ENCODE data around the gene KLHL22. TPM values are rescaled to one million over a fixed set of nuclear protein-coding genes. Genes with fewer than 3 reads are reported as not detected.

Gene KLHL22
- polyA plus RNA-seq, 1 experiment = 30.2 TPM

DNA sequence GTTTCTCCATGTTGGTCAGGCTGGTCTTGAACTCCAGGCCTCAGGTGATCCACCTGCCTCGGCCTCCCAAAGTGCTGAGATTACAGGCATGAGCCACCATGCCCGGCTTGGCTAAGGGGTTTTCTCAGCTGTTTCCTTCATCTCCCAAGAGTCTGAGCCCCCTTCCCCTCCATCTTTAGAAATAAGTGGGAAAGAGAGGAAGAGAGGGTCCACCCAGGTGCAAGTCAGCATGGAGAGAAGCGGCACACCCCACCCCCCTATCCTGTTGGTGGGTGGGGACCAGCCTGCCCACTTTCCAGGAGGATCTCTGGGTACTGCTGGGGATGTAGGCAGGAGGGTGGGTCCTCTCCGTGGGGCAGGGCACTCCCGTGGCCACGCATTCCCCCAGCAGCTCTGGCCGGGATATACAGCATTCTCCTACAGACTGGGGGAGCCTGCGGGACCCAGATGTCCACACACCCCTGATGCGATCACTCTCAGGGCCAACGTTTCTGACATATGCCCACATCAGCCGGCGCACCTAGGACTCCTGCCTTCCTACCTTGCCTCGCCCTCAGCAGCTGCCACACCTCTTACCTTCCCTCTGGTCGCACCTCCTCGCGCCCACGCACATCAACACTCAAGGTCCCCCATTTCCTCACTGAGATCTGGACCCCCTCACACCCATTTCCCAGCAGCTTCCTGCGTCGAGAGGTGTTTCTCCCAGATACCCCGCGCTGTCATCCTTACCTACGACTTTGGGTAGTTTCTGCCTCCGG lies 66.9 kb downstream of the KLHL22 start:
- Histone ChIP-seq H3K4me3 (ENCODE audit: low read depth, low read length) (no peak overlapping the region), H3K27ac (ENCODE audit: low read depth, low read length) (no peak overlapping the region), H3K9me3 (ENCODE audit: control insufficient read depth, insufficient read depth, low read length) (peaks cover 5% of the 10 kb centered on the region; the same call in 1 of the 2 replicates), H3K27me3 (ENCODE audit: control insufficient read depth, insufficient read depth, low read length) (no peaks in the 10 kb centered on the region)
- TF ChIP-seq, protein P1, sequence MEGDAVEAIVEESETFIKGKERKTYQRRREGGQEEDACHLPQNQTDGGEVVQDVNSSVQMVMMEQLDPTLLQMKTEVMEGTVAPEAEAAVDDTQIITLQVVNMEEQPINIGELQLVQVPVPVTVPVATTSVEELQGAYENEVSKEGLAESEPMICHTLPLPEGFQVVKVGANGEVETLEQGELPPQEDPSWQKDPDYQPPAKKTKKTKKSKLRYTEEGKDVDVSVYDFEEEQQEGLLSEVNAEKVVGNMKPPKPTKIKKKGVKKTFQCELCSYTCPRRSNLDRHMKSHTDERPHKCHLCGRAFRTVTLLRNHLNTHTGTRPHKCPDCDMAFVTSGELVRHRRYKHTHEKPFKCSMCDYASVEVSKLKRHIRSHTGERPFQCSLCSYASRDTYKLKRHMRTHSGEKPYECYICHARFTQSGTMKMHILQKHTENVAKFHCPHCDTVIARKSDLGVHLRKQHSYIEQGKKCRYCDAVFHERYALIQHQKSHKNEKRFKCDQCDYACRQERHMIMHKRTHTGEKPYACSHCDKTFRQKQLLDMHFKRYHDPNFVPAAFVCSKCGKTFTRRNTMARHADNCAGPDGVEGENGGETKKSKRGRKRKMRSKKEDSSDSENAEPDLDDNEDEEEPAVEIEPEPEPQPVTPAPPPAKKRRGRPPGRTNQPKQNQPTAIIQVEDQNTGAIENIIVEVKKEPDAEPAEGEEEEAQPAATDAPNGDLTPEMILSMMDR (IDR thresholded peaks at IDR 0.05; ENCODE audit: low read depth, low read length) = no peak
- ChIA-PET CTCF (interaction anchor here (0.6 to 4.3 kb wide), 2 partner anchors 10 to 15 kb away, joined by 3 to 35 read pairs; no protein-coding TSS in a partner anchor), POLR2A (interaction anchor here (0.6 kb wide), 1 partner anchor 15 kb away, joined by 3 read pairs; no protein-coding TSS in a partner anchor)
- DNase-seq (ENCODE audit: low read depth, low spot score) = no peak

DNA sequence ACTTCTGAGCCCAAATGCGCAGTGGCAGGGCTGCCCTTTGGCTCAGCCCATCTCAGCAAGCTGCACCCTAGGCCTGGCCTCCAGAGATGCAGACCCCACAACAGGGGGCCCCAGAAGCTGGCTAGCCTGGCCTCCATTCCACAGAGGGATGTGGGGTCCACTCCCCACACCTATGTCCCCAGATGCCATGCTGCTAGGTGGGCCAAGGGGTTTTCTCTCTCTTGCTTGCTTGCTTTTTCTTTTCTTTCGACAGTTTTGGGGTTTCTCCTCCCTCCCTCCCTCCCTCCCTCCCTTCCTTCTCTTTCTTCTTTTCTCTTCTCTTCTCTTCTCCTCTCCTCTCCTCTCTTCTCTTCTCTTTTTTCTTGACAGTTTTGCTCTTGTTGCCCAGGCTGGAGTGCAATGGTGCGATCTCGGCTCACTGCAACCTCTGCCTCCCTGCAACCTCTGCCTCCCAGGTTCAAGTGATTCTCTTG lies 67.6 kb downstream of the KLHL22 start:
- Histone ChIP-seq H3K9me3 (ENCODE audit: control insufficient read depth, insufficient read depth, low read length) (peaks cover 5% of the 10 kb centered on the region; the same call in 1 of the 2 replicates), H3K27ac (ENCODE audit: low read depth, low read length) (no peak overlapping the region), H3K27me3 (ENCODE audit: control insufficient read depth, insufficient read depth, low read length) (no peaks in the 10 kb centered on the region), H3K4me3 (ENCODE audit: low read depth, low read length) (no peak overlapping the region)
- DNase-seq (ENCODE audit: low read depth, low spot score) = no peak
- POLR2A ChIA-PET = interaction anchor here (0.6 kb wide), 2 partner anchors 15 to 97 kb away, joined by 3 to 7 read pairs; no protein-coding TSS in a partner anchor
- CTCF ChIA-PET = interaction anchor here (0.6 to 4.3 kb wide), 2 partner anchors 10 to 14 kb away, joined by 3 to 35 read pairs; no protein-coding TSS in a partner anchor
- TF ChIP-seq, protein P1 (IDR thresholded peaks at IDR 0.05; ENCODE audit: low read depth, low read length) = no peak

DNA sequence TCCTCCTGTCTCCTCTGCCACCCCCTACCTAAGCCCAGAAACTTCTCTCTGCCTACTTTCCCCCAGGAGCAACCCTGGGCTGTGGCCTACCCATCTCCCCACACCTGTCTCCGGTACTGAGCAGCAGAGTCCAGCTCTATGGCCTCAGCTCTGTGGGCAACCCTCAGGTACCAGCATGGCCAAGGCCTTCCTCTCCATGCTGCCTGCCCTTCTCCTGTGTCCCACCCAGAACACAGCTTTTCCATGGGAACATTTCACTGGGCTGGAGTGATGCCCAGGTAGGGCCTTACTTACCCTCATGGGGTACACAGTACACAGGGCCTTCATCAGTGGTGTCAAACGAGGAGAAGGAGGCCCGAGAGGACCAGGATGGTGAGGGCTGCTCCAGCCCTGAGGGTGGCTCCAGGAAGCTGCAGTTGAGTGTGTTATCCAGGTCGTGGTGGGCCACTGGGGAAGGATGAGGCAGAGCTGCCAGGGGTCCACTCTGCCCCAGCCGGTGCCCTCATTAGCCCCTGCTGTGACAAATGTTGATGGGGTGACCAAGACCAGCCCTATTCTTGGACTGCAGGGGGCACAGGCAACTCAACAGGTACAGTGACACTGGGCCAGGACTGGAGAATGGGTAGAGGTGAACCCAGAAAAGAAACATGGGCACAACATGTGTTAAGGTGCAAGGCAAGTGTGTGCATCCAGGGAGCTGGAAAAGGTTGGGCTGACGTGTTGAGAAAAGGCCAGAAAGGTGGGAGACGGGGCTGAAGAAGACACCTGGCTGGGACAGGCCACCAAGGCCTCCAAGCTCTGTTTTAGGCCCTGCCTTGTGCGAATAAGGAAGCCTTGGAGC lies 68.3 kb downstream of the KLHL22 start:
- TF ChIP-seq, protein P1 (IDR thresholded peaks at IDR 0.05; ENCODE audit: low read depth, low read length) = no peak
- H3K4me3 ChIP-seq (ENCODE audit: low read depth, low read length) = no peak overlapping the region
- ChIA-PET CTCF (interaction anchor here (4.3 kb wide), 1 partner anchor 9 kb away, joined by 35 read pairs; no protein-coding TSS in a partner anchor), POLR2A (interaction anchor here (0.6 to 0.8 kb wide), 3 partner anchors 9 to 98 kb away, joined by 3 to 7 read pairs (median 3); no protein-coding TSS in a partner anchor)
- H3K9me3 ChIP-seq (ENCODE audit: control insufficient read depth, insufficient read depth, low read length) = peaks cover 5% of the 10 kb centered on the region; the same call in 1 of the 2 replicates
- H3K27me3 ChIP-seq (ENCODE audit: control insufficient read depth, insufficient read depth, low read length) = no peaks in the 10 kb centered on the region
- no peak overlapping the region for H3K27ac ChIP-seq (ENCODE audit: low read depth, low read length)
- DNase-seq (ENCODE audit: low read depth, low spot score) = no peak

DNA sequence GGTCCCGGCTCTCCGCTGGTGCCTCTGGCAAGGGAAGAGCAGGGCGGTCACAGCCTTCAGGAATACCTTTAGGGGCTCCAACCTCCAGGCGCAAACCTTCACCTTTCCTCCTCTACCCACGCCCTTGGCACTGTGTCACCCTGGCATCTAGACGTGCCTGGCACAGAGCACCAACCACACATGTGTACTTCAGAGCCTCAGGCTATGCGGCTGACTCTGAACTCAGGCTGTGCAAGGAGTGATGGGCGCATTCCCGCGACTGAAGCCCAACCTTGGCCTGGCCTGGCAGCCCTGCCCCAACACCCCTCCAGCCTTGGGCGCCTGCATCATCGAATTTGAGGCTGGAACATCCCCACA lies 69.4 kb downstream of the KLHL22 start:
- no peak overlapping the region for H3K27ac ChIP-seq (ENCODE audit: low read depth, low read length)
- CTCF ChIA-PET = interaction anchor here (4.3 kb wide), 1 partner anchor 8 kb away, joined by 35 read pairs; no protein-coding TSS in a partner anchor
- no peaks in the 10 kb centered on the region for H3K27me3 ChIP-seq (ENCODE audit: control insufficient read depth, insufficient read depth, low read length)
- H3K4me3 ChIP-seq (ENCODE audit: low read depth, low read length) = no peak overlapping the region
- POLR2A ChIA-PET = no interaction called here
- TF ChIP-seq, protein P1 (IDR thresholded peaks at IDR 0.05; ENCODE audit: low read depth, low read length) = no peak
- DNase-seq (ENCODE audit: low read depth, low spot score) = no peak
- H3K9me3 ChIP-seq (ENCODE audit: control insufficient read depth, insufficient read depth, low read length) = peaks cover 5% of the 10 kb centered on the region; the same call in 1 of the 2 replicates

Data from AG04450 (cell line).